Uterus (tissue), 4 donors: Measurements from ENCODE around the gene TCF23. TPM values are rescaled to one million over a fixed set of nuclear protein-coding genes. Genes with fewer than 3 reads are reported as not detected.

Experiments used
- DNase-seq, 2 donors: peaks; one replicate each; pipeline ENCODE4 v3.0.0-alpha.2; 2019 to 2020
- H3K27ac ChIP-seq, 2 donors: fragments of 200-600 bp; sonication (generic); 1 replicate in 1 of 2; 2 replicates in 1 of 2; pipeline ENCODE4 v1.5.1; 2016 to 2018
- H3K27me3 ChIP-seq, 2 donors: fragments of 200-600 bp; sonication (generic); one replicate each; pipeline ENCODE4 v1.5.1; 2018 to 2019; ENCODE audit warnings: control low read depth in 1 of 2
- H3K36me3 ChIP-seq, 2 donors: fragments of 200-600 bp; sonication (generic); one replicate each; pipeline ENCODE4 v1.5.1; 2019; ENCODE audit warnings: control low read depth in 1 of 2
- H3K4me1 ChIP-seq, 2 donors: fragments of 200-600 bp; sonication (generic); one replicate each; pipeline ENCODE4 v1.5.1; 2018 to 2019; ENCODE audit warnings: control low read depth in 1 of 2
- H3K4me3 ChIP-seq, 2 donors: fragments of 200-600 bp; sonication (generic); 1 replicate in 1 of 2; 2 replicates in 1 of 2; pipeline ENCODE4 v1.5.1; 2018 to 2019; ENCODE audit warnings: mild to moderate bottlenecking in 1 of 2
- H3K9me3 ChIP-seq, 2 donors: fragments of 200-600 bp; sonication (generic); one replicate each; pipeline ENCODE4 v1.5.1; 2019; ENCODE audit warnings: control low read depth in 1 of 2
- CTCF ChIP-seq, 4 experiments: fragments of 200-600 bp in 2 of 4; fragments of 450-650 bp in 2 of 4; sonication (generic) in 2 of 4; IDR thresholded peaks; one replicate each; pipeline ENCODE4 v1.5.1; 2016 to 2019; ENCODE audit warnings: antibody characterized with exemption in 4 of 4, mild to moderate bottlenecking in 2 of 4, moderate library complexity in 1 of 4
- POLR2A ChIP-seq, 2 donors: fragments of 450-650 bp; IDR thresholded peaks; one replicate each; pipeline ENCODE4 v1.6.1; 2016; ENCODE audit warnings: antibody characterized with exemption in 2 of 2, mild to moderate bottlenecking in 1 of 2, moderate library complexity in 1 of 2
- intact Hi-C: fragments of 100-400 bp; cut with DNase I; formaldehyde crosslinking; loops from one replicate; pipeline ENCODE4 v1.15.1; 2023; ENCODE audit warnings: low total_unique reads
- total RNA-seq, 4 donors: library from RNA; depleted of rRNA in 3 of 4; stranded (reverse); fragments of >200 nt in 3 of 4; gene quantifications; one replicate each; pipeline versions ENCODE4 v1.1.0 to v1.2.4, GENCODE V29; 2014 to 2023
- donor health status: DM: yes; HTN: yes; CAD: no.

TCF23 gene
- total RNA-seq, 4 donors from 2014 or later: 19.4 to 84.6 (median 32.0) TPM

GRCh38 chr2:27139310-27139709, 9.5 kb upstream of the TCF23 start, which contains the start of gene PRR30:
Gene PRR30, minus strand, starts transcription at chr2:27139410. Its CDS starts 1,081 bp downstream, at chr2:27138329.
- intact Hi-C loops: loop anchor here (10.0 kb wide), 1 partner anchor 55 kb away; no protein-coding TSS in a partner anchor
- TF ChIP-seq CTCF (IDR thresholded peaks at IDR 0.05): no peak
- TF ChIP-seq POLR2A (IDR thresholded peaks at IDR 0.05): no peak
- H3K36me3 ChIP-seq: no peaks in the 10 kb centered on the region
- no peak within 1 kb of the TSS for H3K4me3 ChIP-seq
- no peaks in the 10 kb centered on the region for H3K4me1 ChIP-seq
- H3K27ac ChIP-seq: no peak within 1 kb of the TSS
- DNase-seq: no peak
- H3K27me3 ChIP-seq: no peaks in the 10 kb centered on the region
- no peaks in the 10 kb centered on the region for H3K9me3 ChIP-seq

- no peaks in the 10 kb centered on the region for H3K36me3 ChIP-seq
- DNase-seq: no peak
- intact Hi-C loops: no loop called here
- H3K27me3 ChIP-seq: no peaks in the 10 kb centered on the region
- no peaks in the 10 kb centered on the region for H3K4me1 ChIP-seq
- TF ChIP-seq POLR2A (IDR thresholded peaks at IDR 0.05) (no peak), CTCF (IDR thresholded peaks at IDR 0.05) (no peak)
- no peak overlapping the region for H3K27ac ChIP-seq
- no peaks in the 10 kb centered on the region for H3K9me3 ChIP-seq
- H3K4me3 ChIP-seq: no peak overlapping the region
Measured at GRCh38 chr2:27143285-27143684, 5.5 kb upstream of the TCF23 start.

GRCh38 chr2:27145682-27146081, 3.1 kb upstream of the TCF23 start:
- intact Hi-C loops: no loop called here

GRCh38 chr2:27147935-27148334, 869 bp upstream of the TCF23 start:
- H3K4me3 ChIP-seq: no peak overlapping the region
- intact Hi-C loops: no loop called here
- H3K27me3 ChIP-seq: no peaks in the 10 kb centered on the region
- no peak for TF ChIP-seq POLR2A (IDR thresholded peaks at IDR 0.05)
- TF ChIP-seq CTCF (IDR thresholded peaks at IDR 0.05): no peak
- no peak for DNase-seq
- no peaks in the 10 kb centered on the region for H3K36me3 ChIP-seq
- H3K4me1 ChIP-seq: peaks cover 0 to 4% of the 10 kb centered on the region in 2 donors
- no peaks in the 10 kb centered on the region for H3K9me3 ChIP-seq
- H3K27ac ChIP-seq: peak overlapping the region in 1 of 2 donors; percentile 92

More at GRCh38 chr2:27145682-27146081, 3.1 kb upstream of the TCF23 start:
- no peak overlapping the region for H3K27ac ChIP-seq
- no peaks in the 10 kb centered on the region for H3K9me3 ChIP-seq
- DNase-seq: no peak
- no peak overlapping the region for H3K4me3 ChIP-seq
- H3K36me3 ChIP-seq: no peaks in the 10 kb centered on the region
- H3K4me1 ChIP-seq: no peaks in the 10 kb centered on the region
- H3K27me3 ChIP-seq: no peaks in the 10 kb centered on the region
- no peak for TF ChIP-seq POLR2A (IDR thresholded peaks at IDR 0.05)
- no peak for TF ChIP-seq CTCF (IDR thresholded peaks at IDR 0.05)

GRCh38 chr2:27149570-27150405, 984 bp downstream of the TCF23 start:
- H3K9me3 ChIP-seq: no peaks in the 10 kb centered on the region
- H3K27me3 ChIP-seq: no peaks in the 10 kb centered on the region
- TF ChIP-seq CTCF (IDR thresholded peaks at IDR 0.05): no peak
- no peak for TF ChIP-seq POLR2A (IDR thresholded peaks at IDR 0.05)
- H3K27ac ChIP-seq: peak overlapping the region; percentile 92 to 93
- peak overlapping the region; percentile 45 to 49 for H3K4me3 ChIP-seq
- intact Hi-C loops: no loop called here
- DNase-seq: no peak
- peaks cover 0 to 6% of the 10 kb centered on the region in 2 donors for H3K4me1 ChIP-seq
- H3K36me3 ChIP-seq: no peaks in the 10 kb centered on the region
